ENCODE data around the gene PLCB1. TPM values are rescaled to one million over a fixed set of nuclear protein-coding genes. Genes with fewer than 3 reads are reported as not detected.

The PLCB1 gene
- total RNA-seq, 1 experiment from 2014 or later, result 6.8 TPM

DNA sequence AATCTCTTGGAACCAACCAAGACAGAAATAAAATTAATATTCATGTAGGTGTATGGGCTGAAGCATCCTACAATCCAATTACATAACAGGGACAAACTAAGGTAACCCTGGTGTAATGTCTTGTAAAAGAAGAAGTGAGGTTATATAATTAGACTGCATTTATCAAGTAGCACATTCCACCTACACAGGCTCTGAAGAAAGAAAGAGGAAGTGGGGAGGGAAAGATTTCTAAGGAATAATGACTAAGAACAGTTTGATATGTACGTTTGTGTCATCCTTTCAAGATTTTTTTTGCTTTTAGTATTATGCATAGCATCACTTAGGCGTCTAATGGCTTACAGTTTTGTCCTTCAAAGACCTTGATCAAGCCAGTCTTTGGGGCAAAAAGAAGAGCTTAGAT lies 139.7 kb downstream of the PLCB1 start:
- Histone ChIP-seq H3K27me3 (replicated peaks; ENCODE audit: insufficient read depth, low read depth, low read length, poor library complexity) (no peaks in the 10 kb centered on the region), H3K4me1 (ENCODE audit: insufficient read depth, low read length, poor library complexity, severe bottlenecking) (no peaks in the 10 kb centered on the region), H3K4me3 (ENCODE audit: low read depth, low read length, poor library complexity, severe bottlenecking) (no peak overlapping the region), H3K27ac (ENCODE audit: low read depth, low read length, poor library complexity, severe bottlenecking) (no peak overlapping the region), H3K9me3 (ENCODE audit: low read depth, low read length, poor library complexity, severe bottlenecking) (no peaks in the 10 kb centered on the region), H3K36me3 (ENCODE audit: insufficient read depth, low read length, poor library complexity, severe bottlenecking) (no peaks in the 10 kb centered on the region)
- BruUV-seq (replicated peaks), result no TSS peak
- TF ChIP-seq EZH2 (IDR thresholded peaks at IDR 0.05; ENCODE audit: borderline replicate concordance, low read depth, low read length, poor library complexity, severe bottlenecking), result no peak
- TF ChIP-seq, protein P1, sequence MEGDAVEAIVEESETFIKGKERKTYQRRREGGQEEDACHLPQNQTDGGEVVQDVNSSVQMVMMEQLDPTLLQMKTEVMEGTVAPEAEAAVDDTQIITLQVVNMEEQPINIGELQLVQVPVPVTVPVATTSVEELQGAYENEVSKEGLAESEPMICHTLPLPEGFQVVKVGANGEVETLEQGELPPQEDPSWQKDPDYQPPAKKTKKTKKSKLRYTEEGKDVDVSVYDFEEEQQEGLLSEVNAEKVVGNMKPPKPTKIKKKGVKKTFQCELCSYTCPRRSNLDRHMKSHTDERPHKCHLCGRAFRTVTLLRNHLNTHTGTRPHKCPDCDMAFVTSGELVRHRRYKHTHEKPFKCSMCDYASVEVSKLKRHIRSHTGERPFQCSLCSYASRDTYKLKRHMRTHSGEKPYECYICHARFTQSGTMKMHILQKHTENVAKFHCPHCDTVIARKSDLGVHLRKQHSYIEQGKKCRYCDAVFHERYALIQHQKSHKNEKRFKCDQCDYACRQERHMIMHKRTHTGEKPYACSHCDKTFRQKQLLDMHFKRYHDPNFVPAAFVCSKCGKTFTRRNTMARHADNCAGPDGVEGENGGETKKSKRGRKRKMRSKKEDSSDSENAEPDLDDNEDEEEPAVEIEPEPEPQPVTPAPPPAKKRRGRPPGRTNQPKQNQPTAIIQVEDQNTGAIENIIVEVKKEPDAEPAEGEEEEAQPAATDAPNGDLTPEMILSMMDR (conservative IDR thresholded peaks at IDR 0.05; ENCODE audit: low read depth, low read length), result no peak
- no peak for DNase-seq (ENCODE audit: low spot score)
- ChIA-PET POLR2A (ENCODE audit: low non-redundant PET) (no interaction called here), CTCF (no interaction called here)
- intact Hi-C loops (cut with micrococcal nuclease; ENCODE audit: unreplicated experiment), result no loop called here

DNA sequence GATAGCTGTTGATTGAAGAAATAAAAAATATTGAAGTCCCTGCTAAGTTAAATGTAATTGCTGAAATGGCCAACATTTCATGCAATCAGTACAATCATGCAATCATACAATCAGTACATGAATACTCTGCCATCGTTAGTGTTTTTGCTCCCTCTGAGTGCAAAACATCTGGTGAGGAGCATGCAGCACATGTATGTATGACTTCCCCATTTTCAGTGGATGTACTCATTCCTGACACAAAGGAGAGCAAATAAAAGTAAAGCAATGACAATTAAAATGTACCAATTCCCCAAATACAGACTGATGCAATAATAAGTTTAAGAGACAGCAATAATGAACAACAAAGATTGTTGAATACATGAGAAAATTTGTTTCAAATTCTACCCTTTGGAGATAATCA lies 140.7 kb downstream of the PLCB1 start:
- Histone ChIP-seq H3K9me3 (ENCODE audit: low read depth, low read length, poor library complexity, severe bottlenecking) (no peaks in the 10 kb centered on the region), H3K27ac (ENCODE audit: low read depth, low read length, poor library complexity, severe bottlenecking) (no peak overlapping the region), H3K4me1 (ENCODE audit: insufficient read depth, low read length, poor library complexity, severe bottlenecking) (no peaks in the 10 kb centered on the region), H3K4me3 (ENCODE audit: low read depth, low read length, poor library complexity, severe bottlenecking) (no peak overlapping the region), H3K27me3 (replicated peaks; ENCODE audit: insufficient read depth, low read depth, low read length, poor library complexity) (no peaks in the 10 kb centered on the region), H3K36me3 (ENCODE audit: insufficient read depth, low read length, poor library complexity, severe bottlenecking) (no peaks in the 10 kb centered on the region)
- no TSS peak for BruUV-seq (replicated peaks)
- TF ChIP-seq EZH2 (IDR thresholded peaks at IDR 0.05; ENCODE audit: borderline replicate concordance, low read depth, low read length, poor library complexity, severe bottlenecking), result no peak
- TF ChIP-seq, protein P1 (conservative IDR thresholded peaks at IDR 0.05; ENCODE audit: low read depth, low read length), result no peak
- intact Hi-C loops (cut with micrococcal nuclease; ENCODE audit: unreplicated experiment), result no loop called here
- POLR2A ChIA-PET (ENCODE audit: low non-redundant PET), result no interaction called here
- no peak for DNase-seq (ENCODE audit: low spot score)
- CTCF ChIA-PET, result no interaction called here

DNA sequence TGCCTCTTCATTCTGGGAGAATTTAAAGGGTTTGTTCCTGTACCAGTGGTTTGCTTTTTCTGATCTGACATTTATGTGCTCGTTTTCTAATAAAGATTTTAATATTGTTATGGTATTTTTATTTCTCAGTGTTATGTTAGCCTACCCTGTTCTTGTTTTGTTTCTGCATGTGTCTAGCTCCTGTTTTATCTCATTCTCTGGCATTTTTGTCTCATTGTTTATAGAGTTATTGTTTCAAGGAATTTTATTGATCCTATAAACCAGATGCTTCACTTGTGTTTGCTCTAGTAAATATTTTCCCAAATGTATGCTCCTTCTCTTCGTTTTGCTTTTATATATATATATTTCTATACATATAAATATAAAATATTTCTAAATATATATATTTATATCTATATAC lies 152.8 kb downstream of the PLCB1 start:
- ChIA-PET CTCF (no interaction called here), POLR2A (ENCODE audit: low non-redundant PET) (no interaction called here)
- DNase-seq (ENCODE audit: low spot score), result no peak
- BruUV-seq (replicated peaks), result no TSS peak
- intact Hi-C loops (cut with micrococcal nuclease; ENCODE audit: unreplicated experiment), result no loop called here
- Histone ChIP-seq H3K9me3 (ENCODE audit: low read depth, low read length, poor library complexity, severe bottlenecking) (no peaks in the 10 kb centered on the region), H3K4me1 (ENCODE audit: insufficient read depth, low read length, poor library complexity, severe bottlenecking) (no peaks in the 10 kb centered on the region), H3K4me3 (ENCODE audit: low read depth, low read length, poor library complexity, severe bottlenecking) (no peak overlapping the region), H3K27ac (ENCODE audit: low read depth, low read length, poor library complexity, severe bottlenecking) (no peak overlapping the region), H3K27me3 (replicated peaks; ENCODE audit: insufficient read depth, low read depth, low read length, poor library complexity) (no peaks in the 10 kb centered on the region), H3K36me3 (ENCODE audit: insufficient read depth, low read length, poor library complexity, severe bottlenecking) (no peaks in the 10 kb centered on the region)
- TF ChIP-seq EZH2 (IDR thresholded peaks at IDR 0.05; ENCODE audit: borderline replicate concordance, low read depth, low read length, poor library complexity, severe bottlenecking), result no peak
- TF ChIP-seq, protein P1 (conservative IDR thresholded peaks at IDR 0.05; ENCODE audit: low read depth, low read length), result no peak
